HCT116 (cell line): ENCODE results near the gene INPP5E. TPM values are rescaled to one million over a fixed set of nuclear protein-coding genes. Genes with fewer than 3 reads are reported as not detected.

Experiments used
- ATAC-seq: fragments of 200-7000 bp; cut with Tn5 transposase; 2 replicates; pipeline ENCODE4 v1.9.1; 2020; ENCODE audit warnings: mild to moderate bottlenecking, moderate library complexity
- Bru-seq: library from RNA; stranded (reverse); fragments of 400-500 nt; gene quantifications from one replicate; lab custom pipeline; 2021; lab: Mats Ljungman, UMichigan
- BruChase-seq, 2 experiments: library from RNA; stranded (reverse); fragments of 400-500 nt; gene quantifications; one replicate each; lab custom pipeline; 2021; lab: Mats Ljungman, UMichigan
- BruUV-seq: library from RNA; stranded (reverse); fragments of 400-500 nt; replicated peaks from 2 replicates; lab custom pipeline; 2021; lab: Mats Ljungman, UMichigan
- CTCF ChIA-PET: fragments of 300-600 bp; sonication (Branson Sonifier 250); formaldehyde crosslinking; loops from one replicate; lab custom pipeline; 2021; ENCODE audit warnings: antibody characterized with exemption; lab: Charles Lee
- POLR2A ChIA-PET: fragments of 300-600, 350-600 bp; sonication (Branson Sonifier 250); formaldehyde crosslinking; loops from one replicate; lab custom pipeline; 2021; ENCODE audit warnings: antibody characterized with exemption; lab: Charles Lee
- RAD21 ChIA-PET, 2 experiments: fragments of 300-600 bp; sonication (Branson Sonifier 250); formaldehyde crosslinking; loops; one replicate each; lab custom pipeline; 2023; ENCODE audit warnings: low total read pairs in 2 of 2; ENCODE audit not compliant: uncharacterized antibody in 2 of 2, unreplicated experiment in 2 of 2, low non-redundant PET in 1 of 2; lab: Charles Lee
- DNase-seq: peaks from one replicate; pipeline ENCODE4 v3.0.0-alpha.2; 2010; ENCODE audit warnings: low read depth, low spot score
- H2AFZ ChIP-seq: fragments of 200-600 bp; shearing (Covaris generic), sonication (generic); 2 replicates; pipeline ENCODE4 v1.6.1; 2017; ENCODE audit warnings: low read depth, mixed run types, mixed read lengths, antibody characterized with exemption, low read length; ENCODE audit not compliant: poor library complexity, severe bottlenecking
- H3K27ac ChIP-seq: 2 replicates; pipeline ENCODE4 v1.5.1; 2012; ENCODE audit warnings: low read depth, low read length
- H3K27me3 ChIP-seq: fragments of 200-600 bp; sonication (generic); 2 replicates; pipeline ENCODE4 v1.6.1; 2016; ENCODE audit warnings: mixed run types, low read length, mixed read lengths; ENCODE audit not compliant: insufficient read depth
- H3K36me3 ChIP-seq, 2 experiments: fragments of 200-500 bp in 1 of 2; fragments of 200-600 bp in 1 of 2; sonication (Bioruptor generic) in 1 of 2; sonication (generic) in 1 of 2; 2 replicates each; pipeline versions ENCODE4 v1.5.1 to v1.6.1; 2014 to 2016; ENCODE audit warnings: low read length in 2 of 2, inconsistent platforms in 1 of 2, mixed read lengths in 1 of 2, mixed run types in 1 of 2; ENCODE audit not compliant: insufficient read depth in 2 of 2, control insufficient read depth in 1 of 2
- H3K4me1 ChIP-seq, 2 experiments: fragments of 200-600 bp in 1 of 2; sonication (generic) in 1 of 2; 2 replicates each; pipeline versions ENCODE4 v1.5.1 to v1.6.1; 2012 to 2017; ENCODE audit warnings: low read length in 2 of 2, inconsistent platforms in 1 of 2, mild to moderate bottlenecking in 1 of 2, mixed read lengths in 1 of 2, mixed run types in 1 of 2, moderate library complexity in 1 of 2; ENCODE audit not compliant: insufficient read depth in 2 of 2, control insufficient read depth in 1 of 2
- H3K4me2 ChIP-seq: fragments of 200-600 bp; sonication (generic); 2 replicates; pipeline ENCODE4 v1.6.1; 2017; ENCODE audit warnings: mixed run types, low read length, mixed read lengths
- H3K4me3 ChIP-seq, 2 experiments: fragments of 200-600 bp in 1 of 2; sonication (generic) in 1 of 2; replicated peaks in 1 of 2; 2 replicates each; pipeline ENCODE4 v1.5.1; 2011 to 2016; ENCODE audit warnings: low read length in 2 of 2, control low read depth in 1 of 2, low read depth in 1 of 2, mild to moderate bottlenecking in 1 of 2, mixed read lengths in 1 of 2, mixed run types in 1 of 2
- H3K79me2 ChIP-seq: fragments of 200-600 bp; sonication (generic); 2 replicates; pipeline ENCODE4 v1.6.1; 2017; ENCODE audit warnings: mild to moderate bottlenecking, mixed run types, low read length, moderate library complexity, mixed read lengths; ENCODE audit not compliant: insufficient read depth
- H3K9ac ChIP-seq: fragments of 200-600 bp; sonication (generic); 2 replicates; pipeline ENCODE4 v1.6.1; 2016; ENCODE audit warnings: low read length, mixed read lengths
- H3K9me2 ChIP-seq: fragments of 200-600 bp; sonication (generic), shearing (Covaris generic); 2 replicates; pipeline ENCODE4 v1.6.1; 2017; ENCODE audit warnings: mixed run types, mild to moderate bottlenecking, moderate library complexity; ENCODE audit not compliant: insufficient read depth
- H3K9me3 ChIP-seq, 2 experiments: fragments of 200-500 bp in 1 of 2; fragments of 200-600 bp in 1 of 2; sonication (Bioruptor generic) in 1 of 2; sonication (generic) in 1 of 2; 2 replicates each; pipeline ENCODE4 v1.6.1; 2014 to 2017; ENCODE audit warnings: low read length in 2 of 2, mixed read lengths in 2 of 2, inconsistent platforms in 1 of 2, low read depth in 1 of 2, mild to moderate bottlenecking in 1 of 2, mixed run types in 1 of 2, moderate library complexity in 1 of 2; ENCODE audit not compliant: control insufficient read depth in 1 of 2, insufficient read depth in 1 of 2
- H4K20me1 ChIP-seq: fragments of 200-600 bp; sonication (generic), shearing (Covaris generic); 2 replicates; pipeline ENCODE4 v1.6.1; 2017; ENCODE audit warnings: mixed run types, mild to moderate bottlenecking, moderate library complexity; ENCODE audit not compliant: insufficient read depth
- CEBPB ChIP-seq: IDR thresholded peaks from 2 replicates; pipeline ENCODE4 v1.6.1; 2012; ENCODE audit warnings: low read depth
- POLR2A ChIP-seq: IDR thresholded peaks from 2 replicates; pipeline ENCODE4 v1.7.0; 2011; ENCODE audit warnings: borderline replicate concordance; ENCODE audit not compliant: insufficient read depth, insufficient read length; ENCODE audit errors: extremely low read depth
- POLR2AphosphoS5 ChIP-seq: IDR thresholded peaks from 2 replicates; pipeline ENCODE4 v1.6.1; 2011; ENCODE audit warnings: mild to moderate bottlenecking, low read depth, low read length, moderate library complexity
- RAD21 ChIP-seq: IDR thresholded peaks from 2 replicates; pipeline ENCODE4 v1.6.1; 2012; ENCODE audit warnings: low read depth, mild to moderate bottlenecking
- SIN3A ChIP-seq: IDR thresholded peaks from 2 replicates; pipeline ENCODE4 v1.6.1; 2012; ENCODE audit warnings: low read depth
- SP1 ChIP-seq: IDR thresholded peaks from 2 replicates; pipeline ENCODE4 v1.6.1; 2012; ENCODE audit warnings: low read depth
- ZFX ChIP-seq: fragments of 450-650 bp; IDR thresholded peaks from 2 replicates; pipeline ENCODE4 v1.6.1; 2017
- ZNF274 ChIP-seq: fragments of 200-500 bp; sonication (Bioruptor generic); IDR thresholded peaks from 2 replicates; pipeline ENCODE4 v1.6.1; 2014; ENCODE audit warnings: mild to moderate bottlenecking, low read depth, low read length, inconsistent platforms
- intact Hi-C: fragments of 100-400 bp; cut with micrococcal nuclease; formaldehyde crosslinking; loops from 2 replicates; pipeline ENCODE4 v1.10.0; 2022
- long read RNA-seq: library from polyadenylated mRNA; unstranded; transcript quantifications from one replicate; pipeline ENCODE4 v2.0.0, GENCODE V29; 2021; ENCODE audit not compliant: unreplicated experiment
- polyA plus RNA-seq: library from polyadenylated mRNA; unstranded; fragments of >200 nt; gene quantifications from 2 replicates; pipeline ENCODE4 v1.2.1, GENCODE V29; 2012; ENCODE audit warnings: missing spikeins
- total RNA-seq: library from RNA; stranded (reverse); gene quantifications from one replicate; pipeline ENCODE4 v1.2.1, GENCODE V29; 2021; ENCODE audit not compliant: unreplicated experiment
- TF ChIP-seq, protein P1 (sequence below): IDR thresholded peaks from 2 replicates; pipeline ENCODE4 v1.6.1; 2012
- TF ChIP-seq, protein P2 (sequence below), 3 experiments: fragments of 200-600 bp in 1 of 3; sonication (generic) in 1 of 3; IDR thresholded peaks in 2 of 3; conservative IDR thresholded peaks in 1 of 3; 2 replicates each; pipeline ENCODE4 v1.5.1; 2012 to 2017; ENCODE audit warnings: low read depth in 2 of 3, low read length in 2 of 3, antibody characterized with exemption in 1 of 3, borderline replicate concordance in 1 of 3, control low read depth in 1 of 3, mild to moderate bottlenecking in 1 of 3, mixed read lengths in 1 of 3, mixed run types in 1 of 3, moderate library complexity in 1 of 3; ENCODE audit not compliant: insufficient read depth in 1 of 3
- TF ChIP-seq, protein P3 (sequence below): IDR thresholded peaks from 2 replicates; pipeline ENCODE4 v1.6.1; 2012

INPP5E gene, protein sequence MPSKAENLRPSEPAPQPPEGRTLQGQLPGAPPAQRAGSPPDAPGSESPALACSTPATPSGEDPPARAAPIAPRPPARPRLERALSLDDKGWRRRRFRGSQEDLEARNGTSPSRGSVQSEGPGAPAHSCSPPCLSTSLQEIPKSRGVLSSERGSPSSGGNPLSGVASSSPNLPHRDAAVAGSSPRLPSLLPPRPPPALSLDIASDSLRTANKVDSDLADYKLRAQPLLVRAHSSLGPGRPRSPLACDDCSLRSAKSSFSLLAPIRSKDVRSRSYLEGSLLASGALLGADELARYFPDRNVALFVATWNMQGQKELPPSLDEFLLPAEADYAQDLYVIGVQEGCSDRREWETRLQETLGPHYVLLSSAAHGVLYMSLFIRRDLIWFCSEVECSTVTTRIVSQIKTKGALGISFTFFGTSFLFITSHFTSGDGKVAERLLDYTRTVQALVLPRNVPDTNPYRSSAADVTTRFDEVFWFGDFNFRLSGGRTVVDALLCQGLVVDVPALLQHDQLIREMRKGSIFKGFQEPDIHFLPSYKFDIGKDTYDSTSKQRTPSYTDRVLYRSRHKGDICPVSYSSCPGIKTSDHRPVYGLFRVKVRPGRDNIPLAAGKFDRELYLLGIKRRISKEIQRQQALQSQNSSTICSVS
- total RNA-seq (23.8 TPM), Bru-seq, nascent RNA (percentile 56 among the genes with signal in this experiment), BruChase-seq, experiment 1, labeled RNA remaining after a 6-hour chase (percentile 75 among the genes with signal in this experiment), BruChase-seq, experiment 2, labeled RNA remaining after a 2-hour chase (percentile 74 among the genes with signal in this experiment)
- polyA plus RNA-seq, result 14.6 and 16.0 TPM in 2 replicates
- long read RNA-seq, full-length matches to known transcripts, result 17 of 68 reads
- long read RNA-seq, partial matches to known transcripts, result 11 of 68 reads
- long read RNA-seq, other reads (novel, unspliced or antisense), result 40 of 68 reads

DNA sequence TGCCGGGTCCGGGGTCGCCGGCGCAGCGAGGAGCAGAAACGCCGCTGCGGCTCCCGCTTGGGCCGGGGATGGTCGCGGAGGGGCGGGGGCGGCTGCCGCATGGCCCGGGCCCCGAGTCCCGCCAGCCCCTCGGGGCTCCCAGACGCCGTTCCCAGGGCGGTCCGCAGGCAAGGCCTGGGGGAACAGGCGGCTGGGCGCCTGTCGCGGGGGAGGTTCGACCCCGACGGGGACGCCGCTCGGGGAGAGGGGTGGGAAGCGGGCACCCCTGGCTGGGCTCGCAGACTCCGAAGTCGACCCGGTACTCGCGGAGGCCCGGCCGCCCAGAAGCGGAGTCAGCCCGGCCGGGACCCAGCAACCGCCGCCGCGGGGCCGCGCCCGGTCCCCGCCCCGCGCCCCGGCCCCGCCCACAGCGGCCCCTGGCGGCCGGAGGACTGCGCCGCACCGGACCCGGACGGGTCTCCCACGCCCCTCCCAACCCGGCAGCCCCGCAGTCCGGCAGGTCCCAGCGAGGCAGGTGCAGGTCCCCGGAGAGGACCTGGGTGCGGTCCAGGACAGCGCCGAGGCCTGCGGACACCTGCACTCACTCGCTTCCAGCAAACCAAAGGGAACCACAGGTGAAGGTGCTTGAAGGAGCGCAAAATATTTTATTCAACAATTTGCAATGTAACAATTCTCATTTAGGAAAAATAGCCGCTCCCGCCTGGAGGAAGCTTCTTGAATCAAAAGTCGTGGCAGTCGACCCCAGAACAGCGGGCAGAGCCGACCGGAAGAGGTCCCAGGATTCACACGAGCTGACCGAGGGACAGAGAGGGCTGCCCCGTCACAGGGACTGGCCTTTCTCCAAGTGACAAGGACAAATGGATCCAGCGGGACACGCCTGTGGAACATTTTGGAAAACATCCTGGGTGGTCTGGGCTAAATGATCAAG lies at the start of gene INPP5E:
TSS of gene INPP5E (minus strand) at position 365 of the 928 bp plus-strand sequence. CDS start 426 bp downstream, outside the sequence.
- DNase-seq, result peak; percentile 43
- ATAC-seq, result peak; percentile 90
- peak within 1 kb of the TSS; percentile 87 for H3K9ac ChIP-seq
- BruUV-seq, result no TSS peak
- peaks cover 46% of the 10 kb centered on the region for H3K79me2 ChIP-seq
- H3K27me3 ChIP-seq, result no peaks in the 10 kb centered on the region
- peak within 1 kb of the TSS; percentile 91 for H3K4me2 ChIP-seq
- ChIA-PET POLR2A (no interaction called here), CTCF (no interaction called here)
- H4K20me1 ChIP-seq, result no peaks in the 10 kb centered on the region
- intact Hi-C loops, result no loop called here
- H3K4me3 ChIP-seq, result peak within 1 kb of the TSS; percentile 63 to 81
- peaks cover 2 to 23% of the 10 kb centered on the region in 2 experiments; a peak in 3 of 4 replicates for H3K36me3 ChIP-seq
- TF ChIP-seq SIN3A (peak; percentile 44; the same call in 1 of the 2 replicates), RAD21 (no peak), ZNF274 (no peak), ZFX (peak; percentile 99), CEBPB (no peak), POLR2AphosphoS5 (peak; percentile 73), SP1 (no peak), POLR2A (peak; percentile 50)
- TF ChIP-seq, protein P1, sequence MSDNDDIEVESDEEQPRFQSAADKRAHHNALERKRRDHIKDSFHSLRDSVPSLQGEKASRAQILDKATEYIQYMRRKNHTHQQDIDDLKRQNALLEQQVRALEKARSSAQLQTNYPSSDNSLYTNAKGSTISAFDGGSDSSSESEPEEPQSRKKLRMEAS, result no peak
- TF ChIP-seq, protein P2, sequence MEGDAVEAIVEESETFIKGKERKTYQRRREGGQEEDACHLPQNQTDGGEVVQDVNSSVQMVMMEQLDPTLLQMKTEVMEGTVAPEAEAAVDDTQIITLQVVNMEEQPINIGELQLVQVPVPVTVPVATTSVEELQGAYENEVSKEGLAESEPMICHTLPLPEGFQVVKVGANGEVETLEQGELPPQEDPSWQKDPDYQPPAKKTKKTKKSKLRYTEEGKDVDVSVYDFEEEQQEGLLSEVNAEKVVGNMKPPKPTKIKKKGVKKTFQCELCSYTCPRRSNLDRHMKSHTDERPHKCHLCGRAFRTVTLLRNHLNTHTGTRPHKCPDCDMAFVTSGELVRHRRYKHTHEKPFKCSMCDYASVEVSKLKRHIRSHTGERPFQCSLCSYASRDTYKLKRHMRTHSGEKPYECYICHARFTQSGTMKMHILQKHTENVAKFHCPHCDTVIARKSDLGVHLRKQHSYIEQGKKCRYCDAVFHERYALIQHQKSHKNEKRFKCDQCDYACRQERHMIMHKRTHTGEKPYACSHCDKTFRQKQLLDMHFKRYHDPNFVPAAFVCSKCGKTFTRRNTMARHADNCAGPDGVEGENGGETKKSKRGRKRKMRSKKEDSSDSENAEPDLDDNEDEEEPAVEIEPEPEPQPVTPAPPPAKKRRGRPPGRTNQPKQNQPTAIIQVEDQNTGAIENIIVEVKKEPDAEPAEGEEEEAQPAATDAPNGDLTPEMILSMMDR (IDR thresholded peaks at IDR 0.05 in 2 of 3, conservative IDR thresholded peaks at IDR 0.05 in 1 of 3; ENCODE audit: borderline replicate concordance in 1 of 3, insufficient read depth in 1 of 3, low read depth in 2 of 3, low read length in 2 of 3), result peak in 2 of 3 experiments; percentile 51 to 62; a peak in 4 of 6 replicates
- TF ChIP-seq, protein P3, sequence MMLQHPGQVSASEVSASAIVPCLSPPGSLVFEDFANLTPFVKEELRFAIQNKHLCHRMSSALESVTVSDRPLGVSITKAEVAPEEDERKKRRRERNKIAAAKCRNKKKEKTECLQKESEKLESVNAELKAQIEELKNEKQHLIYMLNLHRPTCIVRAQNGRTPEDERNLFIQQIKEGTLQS, result no peak
- TF ChIP-seq, all 23 proteins: peak for 5
- Histone ChIP-seq H3K9me3 (no peaks in the 10 kb centered on the region), H2AFZ (no peak within 1 kb of the TSS), H3K4me1 (peaks cover 8 to 22% of the 10 kb centered on the region in 2 experiments), H3K27ac (peak within 1 kb of the TSS; percentile 88), H3K9me2 (no peaks in the 10 kb centered on the region)
- RAD21 ChIA-PET, result no interaction called here
